Stimulated activated CD8-positive, alpha-beta memory T cell treated with anti-CD3 and anti-CD28 coated beads, Interleukin-4, amount 100 ng/mL, for 48 hours (primary cell): ENCODE measurements around the gene AGPAT1.
"Not testable (repeated sequence)": the region's sequence is repeated elsewhere in the genome, so short reads cannot be mapped to it uniquely, and the experiment has no call there.

Source experiments
- DNase-seq: peaks from one replicate; pipeline ENCODE4 v3.0.0-alpha.2; 2020

Gene AGPAT1

DNA sequence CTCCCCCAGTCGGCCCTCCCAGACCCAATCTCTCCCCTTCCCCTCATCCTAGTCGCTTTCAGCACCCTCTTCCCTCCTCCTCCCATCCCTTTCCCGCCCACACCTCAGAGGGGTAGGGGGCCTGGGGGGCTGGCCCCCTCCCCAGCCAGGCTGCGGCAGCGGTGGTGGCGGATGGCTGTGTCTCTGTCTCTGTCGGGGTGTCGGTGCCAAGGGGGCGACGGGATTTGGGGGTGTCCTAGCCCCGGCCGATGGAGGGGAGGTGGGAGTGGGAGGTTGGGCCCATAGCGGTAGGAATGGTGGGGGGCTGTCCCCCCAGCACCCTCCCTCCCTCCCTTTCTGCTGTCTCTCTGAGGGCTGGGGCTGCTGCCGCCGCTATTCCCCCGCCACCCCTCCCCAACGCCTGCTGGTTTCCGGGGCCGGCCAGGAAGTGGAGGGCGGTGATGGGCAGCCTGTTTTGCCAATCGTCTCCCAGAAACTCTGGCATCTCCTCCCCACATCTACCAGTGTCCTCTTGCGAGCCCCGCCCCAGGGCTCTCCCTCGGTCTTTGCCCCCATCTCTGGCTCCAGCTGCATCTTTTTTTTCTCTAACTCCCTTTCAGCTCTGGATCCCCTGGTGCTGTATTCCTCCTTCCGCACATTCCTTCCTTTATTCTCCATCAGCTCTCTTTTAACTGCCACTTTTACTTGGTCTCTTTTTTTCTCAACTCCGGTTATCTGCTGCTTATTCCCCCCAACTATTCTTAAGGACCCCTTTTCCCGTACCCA, at the start of gene AGPAT1:
AGPAT1 (minus strand) TSS at position 374 of the 765 bp plus-strand sequence. CDS start 4,588 bp downstream, outside the sequence.
- DNase-seq = peak; percentile 99

DNA sequence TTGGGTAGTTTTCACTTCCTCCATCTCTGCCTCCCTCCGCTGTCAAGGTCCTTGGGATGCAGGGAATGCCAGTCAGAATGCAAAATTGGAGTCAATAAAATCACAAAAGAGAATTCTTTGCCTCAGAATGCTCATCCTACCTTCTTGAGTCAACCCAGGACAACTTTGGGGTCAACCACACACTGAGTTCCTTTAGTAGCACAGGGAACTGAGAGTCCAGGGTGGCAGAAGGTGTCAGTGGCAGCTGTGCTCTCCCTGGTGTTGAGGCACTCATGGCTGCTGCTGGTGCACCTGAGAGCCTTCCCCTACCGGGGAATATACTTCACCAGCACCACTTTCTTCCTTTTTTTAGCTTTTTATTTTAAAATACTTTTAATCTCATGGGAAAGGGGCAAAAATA, 48.8 kb upstream of the AGPAT1 start:
- no peak for DNase-seq

GRCh38 chr6:32223258-32224235, 47.7 kb upstream of the AGPAT1 start, which contains the start of gene NOTCH4:
Gene NOTCH4 (minus strand): TSS chr6:32224067. CDS start chr6:32223928, 139 bp downstream.
- DNase-seq = no peak

- no peak for DNase-seq
Measured at GRCh38 chr6:32222333-32223230, 46.7 kb upstream of the AGPAT1 start.

GRCh38 chr6:32220021-32220420, 44.1 kb upstream of the AGPAT1 start:
- DNase-seq = no peak

DNA sequence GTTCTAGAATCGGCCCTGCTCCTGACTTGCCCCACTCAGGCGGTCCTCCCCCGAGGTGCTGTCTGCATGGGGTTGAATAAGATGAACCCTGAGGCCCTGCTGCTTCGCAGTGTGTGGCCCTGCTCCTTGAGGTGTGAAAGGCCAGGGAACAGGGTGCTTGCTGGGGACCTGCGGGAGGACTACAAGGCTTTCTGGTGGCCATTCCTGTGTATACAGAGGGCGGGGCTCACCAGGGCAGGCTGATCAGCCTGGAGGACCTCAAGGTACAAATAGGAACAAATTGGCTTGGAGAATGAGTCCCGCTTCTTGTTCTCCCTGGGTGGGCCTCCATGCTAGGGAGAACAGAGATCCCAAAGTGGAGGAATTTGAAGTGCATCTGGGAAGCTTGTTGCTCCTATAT, 42.3 kb upstream of the AGPAT1 start:
- DNase-seq = no peak

DNA sequence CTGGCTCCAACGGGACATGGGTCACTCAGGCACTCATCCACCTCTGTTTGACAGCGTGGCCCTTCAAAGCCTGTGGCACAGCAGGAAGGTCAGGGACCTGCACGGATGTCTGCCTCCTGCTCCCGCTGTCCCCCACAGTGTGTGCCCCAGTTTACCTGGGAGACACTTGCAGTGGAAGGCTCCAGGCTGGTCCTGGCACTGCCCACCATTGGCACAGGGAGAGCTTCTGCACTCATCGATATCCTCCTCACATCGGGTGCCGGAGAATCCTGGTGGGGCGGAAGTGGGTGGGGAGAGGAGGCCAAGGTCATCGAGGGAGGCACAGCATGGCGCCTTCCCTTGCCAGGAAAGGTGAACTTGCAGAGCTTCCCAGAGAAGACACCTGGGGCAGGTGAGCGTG, 41.1 kb upstream of the AGPAT1 start:
- DNase-seq = no peak

- DNase-seq = no peak
Measured at GRCh38 chr6:32216285-32216684, 40.4 kb upstream of the AGPAT1 start.

GRCh38 chr6:32215617-32216016, 39.7 kb upstream of the AGPAT1 start:
- no peak for DNase-seq

GRCh38 chr6:32214126-32214525, 38.2 kb upstream of the AGPAT1 start:
- no peak for DNase-seq

DNA sequence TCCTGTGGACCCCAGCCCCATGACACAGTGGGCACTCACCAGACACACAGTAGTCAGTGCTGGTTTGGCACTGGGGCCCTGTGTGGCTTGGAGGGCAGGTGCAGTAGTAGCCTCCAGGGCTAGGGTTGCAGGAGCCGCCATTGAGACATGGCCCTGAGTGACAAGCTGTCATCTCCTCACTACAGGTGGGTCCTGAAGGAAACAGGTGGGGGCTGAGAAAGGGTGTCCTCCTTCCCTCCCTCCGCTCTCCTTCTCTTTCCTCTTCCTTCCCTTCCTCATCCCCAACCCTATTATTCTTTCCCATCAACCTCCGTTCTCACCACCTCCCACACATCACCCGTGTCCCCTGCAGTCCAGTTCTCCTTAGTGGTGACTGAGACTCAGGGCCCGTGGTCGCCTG, 37.8 kb upstream of the AGPAT1 start:
- DNase-seq = no peak

- DNase-seq = no peak
Measured at GRCh38 chr6:32212076-32212760, 36.3 kb upstream of the AGPAT1 start.

DNA sequence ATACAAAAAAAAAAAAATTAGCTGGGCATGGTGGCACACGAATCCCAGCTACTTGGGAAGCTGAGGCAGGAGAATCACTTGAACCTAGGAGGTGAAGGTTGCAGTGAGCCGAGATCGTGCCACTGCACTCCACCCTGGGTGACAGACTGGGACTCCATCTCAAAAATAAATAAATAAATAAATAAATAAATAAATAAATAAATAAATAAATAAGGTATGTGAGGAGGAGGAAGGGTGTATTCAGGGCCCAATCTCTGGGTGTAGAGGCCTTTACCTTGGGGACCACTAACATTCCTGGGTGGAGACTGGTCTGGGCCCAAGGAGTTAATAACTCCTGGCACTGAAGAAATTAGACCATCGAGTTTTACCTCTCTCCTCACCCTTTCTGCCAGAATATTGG, 35.5 kb upstream of the AGPAT1 start:
- not testable (repeated sequence) for DNase-seq

GRCh38 chr6:32210191-32210601, 34.3 kb upstream of the AGPAT1 start:
- no peak for DNase-seq

DNA sequence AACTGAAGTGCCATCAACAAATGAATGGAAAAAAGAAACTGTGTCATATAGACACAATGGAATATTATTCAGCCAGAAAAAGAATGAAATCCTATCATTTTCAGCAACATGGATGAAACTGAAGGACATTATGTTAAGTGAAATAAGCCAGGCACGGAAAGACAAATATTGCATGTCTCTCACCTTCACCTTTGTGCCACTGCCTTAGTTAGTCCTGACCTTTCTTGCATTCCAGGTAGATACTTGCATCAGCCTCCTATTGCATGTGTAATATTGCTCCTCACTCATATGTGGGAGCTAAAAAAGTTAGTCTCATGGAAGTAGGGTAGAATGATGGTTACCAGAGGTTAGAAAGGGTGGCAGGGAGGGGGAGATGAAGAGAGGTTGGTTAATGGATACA, 33.1 kb upstream of the AGPAT1 start:
- DNase-seq = no peak

DNA sequence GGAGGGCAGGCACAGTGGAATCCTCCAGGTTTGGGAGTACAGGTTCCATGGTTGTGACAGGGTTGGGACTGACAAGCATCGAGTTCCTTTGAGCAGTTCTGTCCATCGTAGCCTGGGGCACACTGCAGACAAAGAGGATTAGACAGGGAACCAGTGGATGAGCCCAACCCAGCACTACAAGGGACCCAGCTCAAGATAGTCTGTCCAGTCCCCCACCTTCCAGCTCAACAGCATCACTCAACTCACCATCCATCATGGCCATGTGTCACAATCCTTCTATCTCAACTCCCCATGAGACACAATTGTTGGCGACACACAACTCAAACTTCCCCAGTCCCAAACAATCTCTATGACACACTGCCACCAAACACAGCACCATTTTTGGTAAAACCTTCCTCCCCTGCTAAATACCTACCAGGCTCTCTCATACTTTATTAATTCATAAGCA, 28.4 kb upstream of the AGPAT1 start:
- no peak for DNase-seq

- DNase-seq = no peak
Measured at GRCh38 chr6:32203426-32204267, 27.8 kb upstream of the AGPAT1 start.

DNA sequence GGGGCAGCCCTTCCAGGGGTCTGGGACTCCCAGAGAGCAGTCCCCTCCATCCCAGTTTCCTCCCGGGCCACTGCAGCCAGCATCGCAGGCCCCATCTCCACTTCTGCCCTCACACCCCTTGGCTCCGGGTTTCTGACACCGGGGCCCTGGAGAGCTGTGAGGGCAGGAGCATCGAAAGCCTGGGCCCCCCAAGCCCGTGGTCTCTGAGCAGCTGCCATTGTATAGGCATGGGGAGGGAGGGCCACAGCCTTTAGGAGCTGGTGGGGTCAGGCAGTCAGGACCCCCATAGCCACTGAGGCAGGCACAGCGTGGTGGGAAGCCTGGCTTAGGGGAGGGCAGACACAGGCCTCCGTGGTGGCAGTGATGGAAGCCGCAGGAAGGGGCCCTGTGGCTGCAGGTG, 26.3 kb upstream of the AGPAT1 start:
- DNase-seq = no peak

- DNase-seq = no peak
Measured at GRCh38 chr6:32200711-32201475, 25.0 kb upstream of the AGPAT1 start.

DNA sequence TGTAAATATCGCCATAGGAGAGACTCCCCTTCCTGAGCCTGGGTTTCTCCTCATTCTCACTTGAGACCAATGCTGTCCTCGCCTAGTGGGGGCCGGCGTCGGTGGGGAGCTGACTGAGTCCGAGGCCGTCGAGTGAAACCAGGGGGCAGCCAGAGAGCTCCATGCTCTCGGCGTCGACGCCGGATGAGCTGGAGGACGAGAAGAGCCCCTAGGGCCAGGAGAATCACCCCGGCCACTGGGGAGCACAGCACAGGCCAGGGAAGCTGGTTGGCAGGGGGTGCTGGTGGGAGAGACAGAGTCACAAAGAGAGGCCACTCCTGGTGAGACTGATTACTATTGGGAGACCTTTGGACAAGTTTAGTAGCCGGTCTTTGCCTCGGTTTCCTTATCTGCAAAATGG, 23.0 kb upstream of the AGPAT1 start:
- no peak for DNase-seq
